Measurements from ENCODE around the gene CAMK2G.
"Not testable (repeated sequence)": the region's sequence is repeated elsewhere in the genome, so short reads cannot be mapped to it uniquely, and the experiment has no call there.

Gene CAMK2G

GRCh38 chr10:73874267-73875138 lies at the start of gene CAMK2G:
CAMK2G (minus strand) TSS chr10:73874555; CDS start chr10:73874461, 94 bp downstream.
- H3K36me3 ChIP-seq (ENCODE audit: control insufficient read depth in 1 of 2, insufficient read depth in 2 of 2, low read length in 2 of 2): peaks cover 0 to 14% of the 10 kb centered on the region in 2 donors
- no peaks in the 10 kb centered on the region for H3K27me3 ChIP-seq (ENCODE audit: low read depth, low read length)
- H3K9me3 ChIP-seq (ENCODE audit: control insufficient read depth in 1 of 2, low read length in 2 of 2): no peaks in the 10 kb centered on the region
- peak within 1 kb of the TSS; percentile 68 to 70 for H3K4me3 ChIP-seq (ENCODE audit: low read depth in 1 of 2, low read length in 2 of 2)
- peaks cover 19 to 43% of the 10 kb centered on the region in 2 donors for H3K4me1 ChIP-seq (ENCODE audit: control insufficient read depth in 1 of 2, insufficient read depth in 2 of 2, low read length in 2 of 2)
- H3K27ac ChIP-seq (ENCODE audit: low read length): peak within 1 kb of the TSS; percentile 63

- Histone ChIP-seq H3K9me3 (ENCODE audit: control insufficient read depth in 1 of 2, low read length in 2 of 2) (no peaks in the 10 kb centered on the region), H3K4me3 (ENCODE audit: low read depth in 1 of 2, low read length in 2 of 2) (no peak overlapping the region), H3K27ac (ENCODE audit: low read length) (no peak overlapping the region), H3K36me3 (ENCODE audit: control insufficient read depth in 1 of 2, insufficient read depth in 2 of 2, low read length in 2 of 2) (no peaks in the 10 kb centered on the region), H3K4me1 (ENCODE audit: control insufficient read depth in 1 of 2, insufficient read depth in 2 of 2, low read length in 2 of 2) (no peaks in the 10 kb centered on the region), H3K27me3 (ENCODE audit: low read depth, low read length) (no peaks in the 10 kb centered on the region)
Observed at GRCh38 chr10:73922864-73923133, 48.4 kb upstream of the CAMK2G start.

- no peaks in the 10 kb centered on the region for H3K36me3 ChIP-seq (ENCODE audit: control insufficient read depth in 1 of 2, insufficient read depth in 2 of 2, low read length in 2 of 2)
- H3K4me1 ChIP-seq (ENCODE audit: control insufficient read depth in 1 of 2, insufficient read depth in 2 of 2, low read length in 2 of 2): no peaks in the 10 kb centered on the region
- no peak overlapping the region for H3K4me3 ChIP-seq (ENCODE audit: low read depth in 1 of 2, low read length in 2 of 2)
- no peak overlapping the region for H3K27ac ChIP-seq (ENCODE audit: low read length)
- no peaks in the 10 kb centered on the region for H3K27me3 ChIP-seq (ENCODE audit: low read depth, low read length)
- H3K9me3 ChIP-seq (ENCODE audit: control insufficient read depth in 1 of 2, low read length in 2 of 2): no peaks in the 10 kb centered on the region
Observed at GRCh38 chr10:73922007-73922863, 47.9 kb upstream of the CAMK2G start.

- H3K27me3 ChIP-seq (ENCODE audit: low read depth, low read length): no peaks in the 10 kb centered on the region
- H3K27ac ChIP-seq (ENCODE audit: low read length): no peak overlapping the region
- H3K4me1 ChIP-seq (ENCODE audit: control insufficient read depth in 1 of 2, insufficient read depth in 2 of 2, low read length in 2 of 2): peaks cover 4 to 8% of the 10 kb centered on the region in 2 donors
- H3K36me3 ChIP-seq (ENCODE audit: control insufficient read depth in 1 of 2, insufficient read depth in 2 of 2, low read length in 2 of 2): peaks cover 4 to 19% of the 10 kb centered on the region in 2 donors
- no peaks in the 10 kb centered on the region for H3K9me3 ChIP-seq (ENCODE audit: control insufficient read depth in 1 of 2, low read length in 2 of 2)
- no peak overlapping the region for H3K4me3 ChIP-seq (ENCODE audit: low read depth in 1 of 2, low read length in 2 of 2)
Observed at GRCh38 chr10:73920089-73920488, 45.7 kb upstream of the CAMK2G start.

- H3K4me1 ChIP-seq (ENCODE audit: control insufficient read depth in 1 of 2, insufficient read depth in 2 of 2, low read length in 2 of 2); H3K9me3 ChIP-seq (ENCODE audit: control insufficient read depth in 1 of 2, low read length in 2 of 2); H3K27ac ChIP-seq (ENCODE audit: low read length); H3K27me3 ChIP-seq (ENCODE audit: low read depth, low read length); H3K4me3 ChIP-seq (ENCODE audit: low read depth in 1 of 2, low read length in 2 of 2): not testable (repeated sequence)
- peaks cover 10 to 20% of the 10 kb centered on the region in 2 donors for H3K36me3 ChIP-seq (ENCODE audit: control insufficient read depth in 1 of 2, insufficient read depth in 2 of 2, low read length in 2 of 2)
Observed at GRCh38 chr10:73919481-73919880, 45.1 kb upstream of the CAMK2G start.

- Histone ChIP-seq H3K36me3 (ENCODE audit: control insufficient read depth in 1 of 2, insufficient read depth in 2 of 2, low read length in 2 of 2) (peaks cover 15 to 26% of the 10 kb centered on the region in 2 donors), H3K27me3 (ENCODE audit: low read depth, low read length) (no peaks in the 10 kb centered on the region), H3K9me3 (ENCODE audit: control insufficient read depth in 1 of 2, low read length in 2 of 2) (no peaks in the 10 kb centered on the region), H3K4me1 (ENCODE audit: control insufficient read depth in 1 of 2, insufficient read depth in 2 of 2, low read length in 2 of 2) (peaks cover 4 to 8% of the 10 kb centered on the region in 2 donors), H3K4me3 (ENCODE audit: low read depth in 1 of 2, low read length in 2 of 2) (no peak overlapping the region), H3K27ac (ENCODE audit: low read length) (no peak overlapping the region)
Observed at GRCh38 chr10:73917566-73918305, 43.4 kb upstream of the CAMK2G start.

GRCh38 chr10:73916761-73917470 lies 42.6 kb upstream of the CAMK2G start:
- Histone ChIP-seq H3K27ac (ENCODE audit: low read length) (no peak overlapping the region), H3K4me1 (ENCODE audit: control insufficient read depth in 1 of 2, insufficient read depth in 2 of 2, low read length in 2 of 2) (peaks cover 6 to 8% of the 10 kb centered on the region in 2 donors), H3K36me3 (ENCODE audit: control insufficient read depth in 1 of 2, insufficient read depth in 2 of 2, low read length in 2 of 2) (peaks cover 15 to 26% of the 10 kb centered on the region in 2 donors), H3K9me3 (ENCODE audit: control insufficient read depth in 1 of 2, low read length in 2 of 2) (no peaks in the 10 kb centered on the region), H3K27me3 (ENCODE audit: low read depth, low read length) (no peaks in the 10 kb centered on the region), H3K4me3 (ENCODE audit: low read depth in 1 of 2, low read length in 2 of 2) (no peak overlapping the region)

- Histone ChIP-seq H3K4me3 (ENCODE audit: low read depth in 1 of 2, low read length in 2 of 2) (no peak overlapping the region), H3K27me3 (ENCODE audit: low read depth, low read length) (no peaks in the 10 kb centered on the region), H3K4me1 (ENCODE audit: control insufficient read depth in 1 of 2, insufficient read depth in 2 of 2, low read length in 2 of 2) (peaks cover 11 to 16% of the 10 kb centered on the region in 2 donors), H3K9me3 (ENCODE audit: control insufficient read depth in 1 of 2, low read length in 2 of 2) (no peaks in the 10 kb centered on the region), H3K27ac (ENCODE audit: low read length) (peak overlapping the region; percentile 23), H3K36me3 (ENCODE audit: control insufficient read depth in 1 of 2, insufficient read depth in 2 of 2, low read length in 2 of 2) (peaks cover 15 to 26% of the 10 kb centered on the region in 2 donors)
Observed at GRCh38 chr10:73915206-73915851, 41.0 kb upstream of the CAMK2G start.

GRCh38 chr10:73914036-73914435 lies 39.7 kb upstream of the CAMK2G start:
- Histone ChIP-seq H3K4me1 (ENCODE audit: control insufficient read depth in 1 of 2, insufficient read depth in 2 of 2, low read length in 2 of 2) (peaks cover 16 to 24% of the 10 kb centered on the region in 2 donors), H3K27ac (ENCODE audit: low read length) (no peak overlapping the region), H3K27me3 (ENCODE audit: low read depth, low read length) (no peaks in the 10 kb centered on the region), H3K36me3 (ENCODE audit: control insufficient read depth in 1 of 2, insufficient read depth in 2 of 2, low read length in 2 of 2) (peaks cover 15 to 26% of the 10 kb centered on the region in 2 donors), H3K9me3 (ENCODE audit: control insufficient read depth in 1 of 2, low read length in 2 of 2) (no peaks in the 10 kb centered on the region), H3K4me3 (ENCODE audit: low read depth in 1 of 2, low read length in 2 of 2) (no peak overlapping the region)

- no peaks in the 10 kb centered on the region for H3K9me3 ChIP-seq (ENCODE audit: control insufficient read depth in 1 of 2, low read length in 2 of 2)
- peak overlapping the region; percentile 76 for H3K4me3 ChIP-seq (ENCODE audit: low read depth in 1 of 2, low read length in 2 of 2)
- H3K27ac ChIP-seq (ENCODE audit: low read length): peak overlapping the region; percentile 39
- H3K4me1 ChIP-seq (ENCODE audit: control insufficient read depth in 1 of 2, insufficient read depth in 2 of 2, low read length in 2 of 2): peaks cover 23 to 27% of the 10 kb centered on the region in 2 donors
- H3K36me3 ChIP-seq (ENCODE audit: control insufficient read depth in 1 of 2, insufficient read depth in 2 of 2, low read length in 2 of 2): peaks cover 14 to 20% of the 10 kb centered on the region in 2 donors
- no peaks in the 10 kb centered on the region for H3K27me3 ChIP-seq (ENCODE audit: low read depth, low read length)
Observed at GRCh38 chr10:73911553-73912004, 37.2 kb upstream of the CAMK2G start.

Data from muscle layer of duodenum (tissue), 2 donors.